Measurements from ENCODE around the gene CSTF1. TPM values are rescaled to one million over a fixed set of nuclear protein-coding genes. Genes with fewer than 3 reads are reported as not detected.

CSTF1 gene
- total and polyA plus RNA-seq, 10 donors: 9.8 to 45.0 (median 28.5) TPM

DNA sequence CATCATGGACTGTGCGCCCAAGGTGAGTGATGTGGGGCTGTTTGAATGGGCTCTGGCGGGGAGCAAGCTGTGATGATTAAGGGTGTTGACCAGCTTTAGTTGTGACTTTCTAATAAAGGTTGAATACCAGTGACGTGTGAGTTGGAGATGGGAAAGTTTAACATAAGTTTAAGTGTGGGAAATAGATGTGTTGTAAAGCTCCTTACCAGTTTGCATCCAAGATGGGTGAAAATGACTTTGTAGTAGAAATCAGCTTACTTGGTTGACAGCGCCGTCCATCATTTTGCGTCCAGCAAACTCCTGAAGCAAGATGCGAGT is 20.0 kb downstream of the CSTF1 start:
- 70 to 78% (median 72%) methylated on average over 7 of the region's 7 CpGs for WGBS, 5 donors

DNA sequence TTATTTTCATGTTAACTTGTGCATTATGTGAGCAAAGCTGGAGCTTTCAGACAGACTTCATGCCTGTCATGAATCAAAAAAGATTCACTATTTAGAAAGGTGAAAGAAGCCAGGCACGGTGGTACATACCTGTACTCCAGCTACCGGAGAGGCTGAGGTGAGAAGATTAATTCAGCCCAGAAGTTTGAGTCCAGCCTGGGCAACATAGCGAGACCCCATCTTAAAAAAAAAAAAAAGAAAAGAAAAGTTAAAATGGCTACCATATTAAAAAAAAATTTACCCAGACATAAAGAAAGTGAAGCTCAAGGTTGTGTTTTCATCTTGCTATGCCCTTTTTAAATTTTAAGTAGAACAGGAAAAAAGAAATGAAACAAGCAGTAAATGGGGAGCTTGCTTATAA is 20.5 kb downstream of the CSTF1 start:
- Histone ChIP-seq H3K4me3 (peak overlapping the region in 7 of 8 donors; percentile 30 to 67 (median 34)), H3K27me3 (replicated peaks in 1 of 7) (no peaks in the 10 kb centered on the region), H3K4me1 (peaks cover 18 to 94% (median 64%) of the 10 kb centered on the region in 6 donors), H3K9me3 (no peaks in the 10 kb centered on the region), H3K27ac (peak overlapping the region; percentile 71 to 92 (median 86)), H3K36me3 (peaks cover 0 to 21% (median 5%) of the 10 kb centered on the region in 6 donors)
- WGBS, 5 donors: 84 to 93% (median 88%) methylated on average over 3 of the region's 3 CpGs
- intact Hi-C loops (cut with DNase I; ENCODE audit: low total_unique reads): no loop called here
- TF ChIP-seq POLR2AphosphoS5 (IDR thresholded peaks at IDR 0.05) (no peak), POLR2A (IDR thresholded peaks at IDR 0.05) (no peak)
- TF ChIP-seq, protein P1, sequence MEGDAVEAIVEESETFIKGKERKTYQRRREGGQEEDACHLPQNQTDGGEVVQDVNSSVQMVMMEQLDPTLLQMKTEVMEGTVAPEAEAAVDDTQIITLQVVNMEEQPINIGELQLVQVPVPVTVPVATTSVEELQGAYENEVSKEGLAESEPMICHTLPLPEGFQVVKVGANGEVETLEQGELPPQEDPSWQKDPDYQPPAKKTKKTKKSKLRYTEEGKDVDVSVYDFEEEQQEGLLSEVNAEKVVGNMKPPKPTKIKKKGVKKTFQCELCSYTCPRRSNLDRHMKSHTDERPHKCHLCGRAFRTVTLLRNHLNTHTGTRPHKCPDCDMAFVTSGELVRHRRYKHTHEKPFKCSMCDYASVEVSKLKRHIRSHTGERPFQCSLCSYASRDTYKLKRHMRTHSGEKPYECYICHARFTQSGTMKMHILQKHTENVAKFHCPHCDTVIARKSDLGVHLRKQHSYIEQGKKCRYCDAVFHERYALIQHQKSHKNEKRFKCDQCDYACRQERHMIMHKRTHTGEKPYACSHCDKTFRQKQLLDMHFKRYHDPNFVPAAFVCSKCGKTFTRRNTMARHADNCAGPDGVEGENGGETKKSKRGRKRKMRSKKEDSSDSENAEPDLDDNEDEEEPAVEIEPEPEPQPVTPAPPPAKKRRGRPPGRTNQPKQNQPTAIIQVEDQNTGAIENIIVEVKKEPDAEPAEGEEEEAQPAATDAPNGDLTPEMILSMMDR (IDR thresholded peaks at IDR 0.05 in 8 of 11, conservative IDR thresholded peaks at IDR 0.05 in 3 of 11): no peak
- no peak for DNase-seq

More for the DNA sequence above, 20.0 kb downstream of the CSTF1 start:
- H3K27ac ChIP-seq: peak overlapping the region; percentile 71 to 92 (median 86)
- no peaks in the 10 kb centered on the region for H3K9me3 ChIP-seq
- no peak for TF ChIP-seq POLR2AphosphoS5 (IDR thresholded peaks at IDR 0.05)
- peaks cover 18 to 89% (median 61%) of the 10 kb centered on the region in 6 donors for H3K4me1 ChIP-seq
- peaks cover 0 to 26% (median 10%) of the 10 kb centered on the region in 6 donors for H3K36me3 ChIP-seq
- intact Hi-C loops (cut with DNase I; ENCODE audit: low total_unique reads): no loop called here
- peak overlapping the region; percentile 26 to 67 (median 33) for H3K4me3 ChIP-seq
- no peaks in the 10 kb centered on the region for H3K27me3 ChIP-seq (replicated peaks in 1 of 7)
- no peak for DNase-seq

DNA sequence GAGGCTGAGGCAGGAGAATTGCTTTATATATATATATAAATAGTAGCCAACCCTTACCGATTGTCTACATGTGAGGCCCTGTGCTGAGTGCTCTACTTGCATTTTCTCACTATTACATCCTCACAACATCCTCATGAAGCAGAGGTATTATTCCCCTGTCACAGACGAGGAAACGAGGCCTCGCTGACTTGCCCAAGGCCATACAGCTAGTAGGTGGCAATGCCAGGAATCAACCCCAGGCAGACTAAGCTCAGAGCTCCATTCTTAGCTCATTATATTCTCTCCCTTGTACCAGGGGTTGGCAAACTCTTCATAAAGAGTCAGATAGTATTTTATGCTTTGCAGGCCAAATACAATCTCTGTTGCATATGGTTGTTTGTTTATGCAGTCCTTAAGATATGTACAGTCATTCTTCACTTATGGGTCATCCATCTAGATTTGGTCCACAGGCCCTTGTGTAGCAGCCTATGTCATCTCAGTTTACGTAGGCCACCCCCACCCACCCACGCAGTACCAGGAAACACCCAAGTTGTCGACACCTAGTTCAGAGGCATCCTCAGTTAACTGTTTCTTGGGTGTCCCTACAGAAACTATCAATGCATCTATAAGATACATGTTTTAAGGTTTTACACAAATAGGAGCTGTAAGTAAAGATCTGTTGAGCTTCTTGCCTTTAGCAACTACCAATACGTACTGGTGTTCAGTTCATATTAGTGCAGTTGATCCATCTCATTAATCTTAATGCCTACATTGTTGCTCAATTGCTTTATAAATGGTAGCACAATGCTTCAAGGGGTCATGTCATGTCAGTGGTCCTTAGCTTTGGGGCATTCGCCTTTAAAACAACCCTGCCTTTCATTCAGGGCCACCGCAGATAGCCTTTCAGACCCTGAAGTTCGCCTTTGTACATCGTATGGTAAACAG is 22.7 kb downstream of the CSTF1 start:
- Histone ChIP-seq H3K36me3 (peaks cover 0 to 8% (median 0%) of the 10 kb centered on the region in 6 donors), H3K27me3 (replicated peaks in 1 of 7) (no peaks in the 10 kb centered on the region), H3K4me3 (peak overlapping the region in 2 of 8 donors; percentile 25 to 40), H3K9me3 (no peaks in the 10 kb centered on the region), H3K27ac (peak overlapping the region in 5 of 8 donors; percentile 33 to 90 (median 87)), H3K4me1 (peaks cover 17 to 100% (median 64%) of the 10 kb centered on the region in 6 donors)
- TF ChIP-seq POLR2AphosphoS5 (IDR thresholded peaks at IDR 0.05) (no peak), POLR2A (IDR thresholded peaks at IDR 0.05) (no peak)
- TF ChIP-seq, protein P1 (IDR thresholded peaks at IDR 0.05 in 8 of 11, conservative IDR thresholded peaks at IDR 0.05 in 3 of 11): no peak
- intact Hi-C loops (cut with DNase I; ENCODE audit: low total_unique reads): no loop called here
- 70 to 80% (median 73%) methylated on average over 12 of the region's 12 CpGs for WGBS, 5 donors
- no peak for DNase-seq

DNA sequence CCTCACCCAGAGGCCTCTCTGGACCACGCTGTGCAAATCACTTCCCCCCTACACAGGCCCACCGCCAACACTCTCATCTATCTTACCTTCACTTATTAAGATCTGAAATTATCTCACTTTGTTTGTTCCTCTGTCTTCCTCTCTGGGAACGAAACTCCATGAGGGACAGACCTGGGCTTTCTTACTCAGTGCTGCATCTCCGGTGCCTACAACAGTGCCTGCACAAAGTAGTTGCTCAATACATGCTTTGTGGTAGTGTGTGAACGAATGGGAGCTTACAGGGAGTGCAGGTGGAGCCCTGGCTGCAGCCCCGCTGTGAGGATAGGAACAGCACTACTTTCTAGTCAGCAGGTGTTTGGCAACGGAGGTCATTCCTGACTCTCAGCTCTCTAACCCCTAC is 25.0 kb downstream of the CSTF1 start:
- WGBS, 5 donors: 72 to 92% (median 76%) methylated on average over 7 of the region's 7 CpGs
- DNase-seq: no peak
- H3K27me3 ChIP-seq (replicated peaks in 1 of 7): no peaks in the 10 kb centered on the region
- no peaks in the 10 kb centered on the region for H3K9me3 ChIP-seq
- H3K4me3 ChIP-seq: peak overlapping the region in 1 of 8 donors; percentile 44
- peaks cover 6 to 100% (median 60%) of the 10 kb centered on the region in 6 donors for H3K4me1 ChIP-seq
- TF ChIP-seq POLR2A (IDR thresholded peaks at IDR 0.05) (no peak), POLR2AphosphoS5 (IDR thresholded peaks at IDR 0.05) (no peak)
- TF ChIP-seq, protein P1 (IDR thresholded peaks at IDR 0.05 in 8 of 11, conservative IDR thresholded peaks at IDR 0.05 in 3 of 11): no peak
- intact Hi-C loops (cut with DNase I; ENCODE audit: low total_unique reads): no loop called here
- peak overlapping the region in 7 of 8 donors; percentile 80 to 90 (median 85) for H3K27ac ChIP-seq
- H3K36me3 ChIP-seq: peaks cover 0 to 8% (median 0%) of the 10 kb centered on the region in 6 donors
